ENCODE data around the gene ALKBH7. TPM values are rescaled to one million over a fixed set of nuclear protein-coding genes. Genes with fewer than 3 reads are reported as not detected.
A peak's percentile ranks its signal among the peaks of the same experiment; 100 is the strongest.

Gene ALKBH7
- total and polyA plus RNA-seq, 12 donors, result 3.2 to 137 (median 80.1) TPM

DNA sequence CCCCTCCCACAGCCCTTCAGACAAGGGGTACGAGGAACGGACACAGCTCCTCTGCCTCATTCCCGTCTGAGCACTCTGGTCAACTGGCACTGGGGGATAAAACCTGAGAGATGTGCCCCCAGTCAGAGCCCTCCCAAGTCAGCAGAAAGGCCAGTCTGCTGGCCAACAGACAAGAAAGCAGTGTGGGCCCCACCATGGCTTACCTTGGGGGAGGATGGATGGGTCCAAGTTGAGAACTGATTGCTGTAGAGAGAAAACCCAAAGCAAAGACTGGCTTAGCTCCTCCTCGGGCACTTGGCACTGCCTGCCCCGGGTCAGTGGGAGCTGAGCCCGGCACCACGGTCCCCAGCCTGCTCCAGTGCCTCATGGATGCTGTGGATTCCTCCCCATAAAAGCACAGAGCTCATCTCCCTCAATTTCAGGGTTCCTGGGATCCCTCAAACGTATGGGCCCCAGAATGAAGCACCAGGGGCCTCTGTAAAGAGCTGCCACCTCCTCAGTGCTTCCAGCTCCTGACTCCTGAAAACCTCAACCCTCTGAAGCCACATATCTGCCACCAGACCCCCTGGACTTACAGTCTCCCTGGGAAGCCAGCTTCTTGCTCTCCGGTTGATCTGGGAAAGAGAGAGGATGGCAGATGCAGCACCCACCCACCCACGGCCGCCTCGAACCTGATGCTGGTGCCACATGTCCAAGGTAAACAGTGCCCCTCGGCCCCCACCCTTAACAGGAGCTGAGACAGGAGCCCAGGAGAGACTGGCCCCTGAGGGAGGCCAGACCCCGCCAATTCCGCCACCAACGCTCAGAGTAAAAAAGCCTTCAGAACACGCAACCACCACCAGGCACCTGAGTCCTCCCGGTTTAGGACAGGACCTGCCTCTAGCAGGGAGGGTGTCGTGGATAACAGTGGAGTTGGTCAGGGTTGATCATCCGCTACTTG is 48.8 kb downstream of the ALKBH7 start:
- 67 to 78% (median 73%) methylated on average over 17 to 20 of the region's 20 CpGs for WGBS, 4 donors
- peaks cover 3 to 37% of the 10 kb centered on the region in 2 donors for H3K4me1 ChIP-seq (replicated peaks in 1 of 2)
- TF ChIP-seq POLR2A (IDR thresholded peaks at IDR 0.05), result no peak
- TF ChIP-seq, protein P1, sequence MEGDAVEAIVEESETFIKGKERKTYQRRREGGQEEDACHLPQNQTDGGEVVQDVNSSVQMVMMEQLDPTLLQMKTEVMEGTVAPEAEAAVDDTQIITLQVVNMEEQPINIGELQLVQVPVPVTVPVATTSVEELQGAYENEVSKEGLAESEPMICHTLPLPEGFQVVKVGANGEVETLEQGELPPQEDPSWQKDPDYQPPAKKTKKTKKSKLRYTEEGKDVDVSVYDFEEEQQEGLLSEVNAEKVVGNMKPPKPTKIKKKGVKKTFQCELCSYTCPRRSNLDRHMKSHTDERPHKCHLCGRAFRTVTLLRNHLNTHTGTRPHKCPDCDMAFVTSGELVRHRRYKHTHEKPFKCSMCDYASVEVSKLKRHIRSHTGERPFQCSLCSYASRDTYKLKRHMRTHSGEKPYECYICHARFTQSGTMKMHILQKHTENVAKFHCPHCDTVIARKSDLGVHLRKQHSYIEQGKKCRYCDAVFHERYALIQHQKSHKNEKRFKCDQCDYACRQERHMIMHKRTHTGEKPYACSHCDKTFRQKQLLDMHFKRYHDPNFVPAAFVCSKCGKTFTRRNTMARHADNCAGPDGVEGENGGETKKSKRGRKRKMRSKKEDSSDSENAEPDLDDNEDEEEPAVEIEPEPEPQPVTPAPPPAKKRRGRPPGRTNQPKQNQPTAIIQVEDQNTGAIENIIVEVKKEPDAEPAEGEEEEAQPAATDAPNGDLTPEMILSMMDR (IDR thresholded peaks at IDR 0.05), result no peak
- peaks cover 0 to 54% of the 10 kb centered on the region in 2 donors for H3K36me3 ChIP-seq (replicated peaks in 1 of 2)
- no peak overlapping the region for H3K27ac ChIP-seq
- intact Hi-C loops (cut with DNase I), result no loop called here
- H3K27me3 ChIP-seq, result no peaks in the 10 kb centered on the region
- H3K4me3 ChIP-seq, result no peak overlapping the region
- no peaks in the 10 kb centered on the region for H3K9me3 ChIP-seq (replicated peaks in 1 of 3)
- DNase-seq, result no peak

DNA sequence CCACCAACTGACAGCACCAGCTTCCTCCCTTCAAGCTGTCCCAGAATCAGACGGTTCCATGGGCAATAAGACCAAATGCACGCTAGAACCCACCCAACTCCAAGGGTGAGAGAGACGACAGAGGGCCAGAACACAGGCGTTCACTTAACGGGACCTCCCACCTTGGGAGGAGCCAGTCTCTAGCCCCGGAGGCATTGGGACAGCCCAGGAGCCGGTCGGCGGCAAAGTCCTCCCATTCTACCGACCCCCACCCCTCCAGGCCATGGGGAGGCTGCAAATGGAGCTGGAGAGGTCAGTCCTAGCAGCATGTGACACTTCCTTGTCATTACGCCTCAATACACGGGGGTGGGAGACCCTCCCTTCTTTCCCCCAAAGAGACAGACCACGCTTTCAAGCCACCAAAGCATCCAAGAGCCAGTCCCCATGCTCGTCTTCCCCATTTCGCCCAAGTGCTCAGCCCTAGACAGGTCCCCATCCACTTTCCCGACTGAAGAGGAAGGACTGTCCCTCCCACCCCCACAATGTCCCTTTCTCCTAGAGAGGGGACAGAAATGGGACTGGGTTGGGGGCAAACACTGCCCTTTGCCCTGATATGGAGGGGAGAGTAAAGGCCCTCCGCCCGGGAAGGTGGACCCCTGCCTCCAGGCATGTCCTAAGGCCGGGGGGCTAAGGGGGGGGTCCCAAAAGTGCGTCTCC is 51.1 kb downstream of the ALKBH7 start:
- Histone ChIP-seq H3K27me3 (no peaks in the 10 kb centered on the region), H3K9me3 (replicated peaks in 1 of 3) (no peaks in the 10 kb centered on the region), H3K4me3 (peak overlapping the region; percentile 50 to 84 (median 65)), H3K4me1 (replicated peaks in 1 of 2) (peaks cover 3 to 28% of the 10 kb centered on the region in 2 donors), H3K27ac (peak overlapping the region in 4 of 5 donors; percentile 51 to 87 (median 68)), H3K36me3 (replicated peaks in 1 of 2) (peaks cover 0 to 31% of the 10 kb centered on the region in 2 donors)
- peak in 1 of 2 donors; percentile 16 for TF ChIP-seq POLR2A (IDR thresholded peaks at IDR 0.05)
- TF ChIP-seq, protein P1 (IDR thresholded peaks at IDR 0.05), result no peak
- DNase-seq, result peak; percentile 42 to 75 (median 59)
- intact Hi-C loops (cut with DNase I), result no loop called here
- 0 to 2% (median 1%) methylated on average over 11 to 20 of the region's 20 CpGs for WGBS, 4 donors

DNA sequence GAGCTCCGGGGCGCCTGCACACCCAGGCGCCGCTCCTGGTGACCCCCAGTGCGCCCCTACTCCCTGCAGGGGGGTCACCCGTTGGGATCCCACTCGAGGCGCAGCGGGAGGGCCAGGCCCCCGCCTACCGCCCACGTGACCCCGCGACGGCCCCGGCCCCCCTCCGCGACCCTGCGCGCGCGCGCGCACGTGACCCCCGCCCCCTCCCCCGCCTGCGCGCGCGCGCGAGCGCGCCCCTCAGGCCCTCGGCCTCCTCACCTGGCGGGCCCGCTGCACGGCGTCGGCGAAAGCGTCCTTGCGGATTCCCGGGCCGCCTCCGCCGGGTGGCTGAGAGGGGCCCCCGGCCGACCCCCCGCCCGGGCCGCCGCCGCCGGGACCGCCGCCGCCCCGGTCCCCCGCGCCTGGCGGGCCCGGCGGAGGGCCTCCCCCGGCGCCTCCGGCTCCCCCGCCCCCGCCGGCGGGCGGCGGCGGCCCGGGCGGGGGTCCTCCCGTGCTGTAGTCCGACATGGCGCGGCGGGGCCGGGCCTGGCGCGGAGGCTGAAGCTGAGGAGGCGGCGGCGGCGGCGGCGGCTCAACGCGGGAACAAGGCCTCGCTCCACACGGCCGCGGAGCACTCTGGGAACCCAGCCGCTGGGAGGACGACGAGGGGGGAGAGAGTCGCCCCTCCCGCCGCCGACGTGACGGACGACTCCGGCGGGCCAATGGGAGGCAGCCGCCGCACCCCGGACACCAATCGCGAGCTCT is 51.8 kb downstream of the ALKBH7 start, which contains the start of gene KHSRP:
TSS of gene KHSRP (minus strand) at position 617 of the 744 bp plus-strand sequence. CDS start at position 507, 110 bp downstream.
- DNase-seq, result peak in 3 of 7 donors; percentile 33 to 45 (median 33)
- peaks cover 3 to 25% of the 10 kb centered on the region in 2 donors for H3K4me1 ChIP-seq (replicated peaks in 1 of 2)
- H3K27ac ChIP-seq, result peak within 1 kb of the TSS in 4 of 5 donors; percentile 56 to 88 (median 78)
- no peaks in the 10 kb centered on the region for H3K27me3 ChIP-seq
- peaks cover 0 to 24% of the 10 kb centered on the region in 2 donors for H3K36me3 ChIP-seq (replicated peaks in 1 of 2)
- no peaks in the 10 kb centered on the region for H3K9me3 ChIP-seq (replicated peaks in 1 of 3)
- TF ChIP-seq, protein P1 (IDR thresholded peaks at IDR 0.05), result no peak
- peak; percentile 86 to 87 for TF ChIP-seq POLR2A (IDR thresholded peaks at IDR 0.05)
- peak within 1 kb of the TSS; percentile 50 to 84 (median 65) for H3K4me3 ChIP-seq
- intact Hi-C loops (cut with DNase I), result no loop called here
- WGBS, 4 donors, result 0 to 1% (median 1%) methylated on average over 9 to 98 of the region's 114 CpGs; no CpG with 5 or more reads in 1 of the 4 donors

Small RNA genes within 50 kb of the gene (microRNA-seq; reads per million reads assigned to microRNA genes)
- gene MIR3940 (2.2 to 318 (median 56.5) reads per million in 3 donors), gene MIR6790 (0 to 0.28 (median 0) reads per million in 3 donors), gene MIR6885 (1.3 to 3.4 (median 1.9) reads per million in 3 donors)

Small RNA genes within 50 kb of the gene (small RNA-seq; reads per million reads assigned to genes)
- 0 reads per million in 2 donors for gene MIR6790
- 0 to 0.08 reads per million in 2 donors for gene MIR6885

Other genes starting within 250 kb of the ALKBH7 start
- not detected for gene ACSBG2, start 237.1 kb upstream of the ALKBH7 start, total RNA-seq
- gene ACSBG2, start 237.1 kb upstream of the ALKBH7 start, polyA plus RNA-seq, result not detected
- 10 to 100 TPM in 8 of 9 donors, 1 to 10 TPM in 1; 9.3 to 66.3 (median 22.8) TPM for gene MLLT1, start 92.8 kb upstream of the ALKBH7 start, total RNA-seq
- gene MLLT1, start 92.8 kb upstream of the ALKBH7 start, polyA plus RNA-seq, result 10 to 100 TPM; 10.4 to 41.1 (median 33.6) TPM
- under 1 TPM in 1 of 9 donors, not detected in 8; 0.11 TPM for gene ACER1, start 39.2 kb upstream of the ALKBH7 start, total RNA-seq
- under 1 TPM in 1 of 3 donors, not detected in 2; 0.16 TPM for gene ACER1, start 39.2 kb upstream of the ALKBH7 start, polyA plus RNA-seq
- 100 to 1,000 TPM in 5 of 9 donors, 10 to 100 TPM in 4; 81.6 to 151 (median 101) TPM for gene CLPP, start 11.3 kb upstream of the ALKBH7 start, total RNA-seq
- 10 to 100 TPM; 35.7 to 69.8 (median 57.2) TPM for gene CLPP, start 11.3 kb upstream of the ALKBH7 start, polyA plus RNA-seq
- gene PSPN, start 3.1 kb downstream of the ALKBH7 start, total RNA-seq, result 1 to 10 TPM in 7 of 9 donors, under 1 TPM in 2; 0.48 to 3.6 (median 1.3) TPM
- 1 to 10 TPM in 1 of 3 donors, under 1 TPM in 2; 0.67 to 2.3 (median 0.86) TPM for gene PSPN, start 3.1 kb downstream of the ALKBH7 start, polyA plus RNA-seq
- gene GTF2F1, start 20.4 kb downstream of the ALKBH7 start, total RNA-seq, result 10 to 100 TPM; 29.0 to 67.3 (median 48.6) TPM
- 10 to 100 TPM; 57.1 to 79.1 (median 73.1) TPM for gene GTF2F1, start 20.4 kb downstream of the ALKBH7 start, polyA plus RNA-seq
- 100 to 1,000 TPM in 6 of 9 donors, 10 to 100 TPM in 3; 44.6 to 261 (median 143) TPM for gene KHSRP, start 52.0 kb downstream of the ALKBH7 start, total RNA-seq
- 100 to 1,000 TPM in 1 of 3 donors, 10 to 100 TPM in 2; 59.1 to 175 (median 67.7) TPM for gene KHSRP, start 52.0 kb downstream of the ALKBH7 start, polyA plus RNA-seq
- under 1 TPM in 4 of 9 donors, not detected in 5; 0.18 to 0.46 (median 0.29) TPM for gene SLC25A41, start 61.0 kb downstream of the ALKBH7 start, total RNA-seq
- 1 to 10 TPM in 1 of 3 donors, under 1 TPM in 1, not detected in 1; 0.54 to 1.4 TPM for gene SLC25A41, start 61.0 kb downstream of the ALKBH7 start, polyA plus RNA-seq
- gene SLC25A23, start 87.0 kb downstream of the ALKBH7 start, total RNA-seq, result 100 to 1,000 TPM in 3 of 9 donors, 10 to 100 TPM in 6; 41.2 to 189 (median 74.3) TPM
- gene SLC25A23, start 87.0 kb downstream of the ALKBH7 start, polyA plus RNA-seq, result 10 to 100 TPM; 43.2 to 54.7 (median 49.3) TPM
- under 1 TPM in 5 of 9 donors, not detected in 4; 0.28 to 0.95 (median 0.72) TPM for gene CRB3, start 91.5 kb downstream of the ALKBH7 start, total RNA-seq
- gene CRB3, start 91.5 kb downstream of the ALKBH7 start, polyA plus RNA-seq, result 1 to 10 TPM in 1 of 3 donors, under 1 TPM in 1, not detected in 1; 0.51 to 1.4 TPM
- 1 to 10 TPM in 7 of 9 donors, under 1 TPM in 2; 0.66 to 7.6 (median 4.4) TPM for gene DENND1C, start 109.0 kb downstream of the ALKBH7 start, total RNA-seq
- 10 to 100 TPM in 1 of 3 donors, 1 to 10 TPM in 2; 1.4 to 12.1 (median 6.6) TPM for gene DENND1C, start 109.0 kb downstream of the ALKBH7 start, polyA plus RNA-seq
- gene TUBB4A, start 129.5 kb downstream of the ALKBH7 start, total RNA-seq, result 100 to 1,000 TPM in 6 of 9 donors, 10 to 100 TPM in 3; 60.1 to 752 (median 166) TPM
- 100 to 1,000 TPM in 1 of 3 donors, 10 to 100 TPM in 2; 50.4 to 560 (median 63.1) TPM for gene TUBB4A, start 129.5 kb downstream of the ALKBH7 start, polyA plus RNA-seq
- 1 to 10 TPM in 4 of 9 donors, under 1 TPM in 4, not detected in 1; 0.50 to 1.6 (median 0.89) TPM for gene TNFSF9, start 158.2 kb downstream of the ALKBH7 start, total RNA-seq
- gene TNFSF9, start 158.2 kb downstream of the ALKBH7 start, polyA plus RNA-seq, result under 1 TPM; 0.16 to 0.40 (median 0.32) TPM
- under 1 TPM in 1 of 9 donors, not detected in 8; 0.27 TPM for gene CD70, start 218.4 kb downstream of the ALKBH7 start, total RNA-seq
- gene CD70, start 218.4 kb downstream of the ALKBH7 start, polyA plus RNA-seq, result under 1 TPM in 1 of 3 donors, not detected in 2; 0.34 TPM